Measurements from ENCODE around the gene AQP5.
A peak's percentile ranks its signal among the peaks of the same experiment; 100 is the strongest.

The AQP5 gene

DNA sequence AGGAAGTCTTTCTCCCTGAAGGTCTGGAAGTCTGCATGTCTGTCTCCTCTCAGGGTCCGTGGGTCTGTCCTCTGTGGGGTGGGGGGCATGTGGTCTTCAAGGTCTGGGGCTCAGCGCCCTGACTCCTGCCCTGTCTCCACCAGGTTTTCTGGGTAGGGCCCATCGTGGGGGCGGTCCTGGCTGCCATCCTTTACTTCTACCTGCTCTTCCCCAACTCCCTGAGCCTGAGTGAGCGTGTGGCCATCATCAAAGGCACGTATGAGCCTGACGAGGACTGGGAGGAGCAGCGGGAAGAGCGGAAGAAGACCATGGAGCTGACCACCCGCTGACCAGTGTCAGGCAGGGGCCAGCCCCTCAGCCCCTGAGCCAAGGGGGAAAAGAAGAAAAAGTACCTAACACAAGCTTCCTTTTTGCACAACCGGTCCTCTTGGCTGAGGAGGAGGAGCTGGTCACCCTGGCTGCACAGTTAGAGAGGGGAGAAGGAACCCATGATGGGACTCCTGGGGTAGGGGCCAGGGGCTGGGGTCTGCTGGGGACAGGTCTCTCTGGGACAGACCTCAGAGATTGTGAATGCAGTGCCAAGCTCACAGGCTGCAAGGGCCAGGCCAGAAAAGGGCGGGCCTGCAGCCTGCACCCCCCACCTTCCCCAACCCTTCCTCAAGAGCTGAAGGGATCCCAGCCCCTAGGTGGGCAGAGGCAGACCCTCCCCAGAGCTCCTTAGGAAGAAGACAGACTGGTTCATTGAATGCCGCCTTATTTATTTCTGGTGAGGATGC, 3.4 kb downstream of the AQP5 start:
- DNase-seq (ENCODE audit: low read depth): no peak

DNA sequence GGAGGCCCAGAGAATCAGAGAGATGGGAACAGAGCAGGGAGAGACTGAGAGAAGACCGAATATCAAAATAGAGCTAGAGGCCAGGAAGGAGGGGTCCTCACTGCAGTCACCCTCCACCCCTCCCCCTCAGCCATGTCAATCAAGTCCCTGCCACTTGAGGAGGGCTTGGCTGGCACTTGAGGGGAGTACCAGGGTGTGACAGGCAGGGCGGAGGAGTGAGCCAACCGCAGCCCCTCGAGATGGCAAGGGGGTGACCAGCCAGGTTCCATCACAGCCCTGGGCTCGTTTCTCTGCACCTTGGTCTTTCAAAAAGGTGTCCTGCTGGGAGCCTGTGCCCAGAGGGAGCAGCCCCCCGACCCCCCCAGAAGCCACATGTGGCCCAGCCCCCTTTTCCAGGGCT, 4.2 kb downstream of the AQP5 start:
- DNase-seq (ENCODE audit: low read depth): no peak

DNA sequence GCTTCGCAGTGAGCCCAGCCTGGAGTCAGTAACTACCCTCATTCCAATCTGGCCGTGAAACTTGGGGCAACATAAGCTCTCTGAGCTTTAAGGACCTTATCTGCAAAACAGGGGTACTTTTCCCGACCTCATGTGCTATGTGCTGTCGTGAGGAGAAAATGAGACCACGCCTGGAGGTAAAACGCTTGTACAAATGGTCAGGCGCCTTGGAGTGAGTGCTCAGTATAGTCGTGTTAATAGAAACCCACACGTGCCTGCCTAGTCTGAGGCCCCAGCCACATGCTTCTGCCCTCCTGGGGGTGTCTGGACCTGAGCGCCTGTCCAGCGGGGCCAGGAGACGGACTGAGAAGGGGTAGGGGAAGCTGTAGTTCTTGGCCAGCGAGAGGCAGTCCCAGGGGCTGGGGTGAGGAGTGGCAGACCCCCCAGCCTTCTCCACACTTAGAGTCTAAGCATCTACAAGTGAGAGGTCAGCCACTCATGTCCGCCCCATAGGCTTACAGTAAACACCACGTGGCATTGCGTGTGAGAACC, 4.9 kb downstream of the AQP5 start:
- DNase-seq (ENCODE audit: low read depth): no peak

DNA sequence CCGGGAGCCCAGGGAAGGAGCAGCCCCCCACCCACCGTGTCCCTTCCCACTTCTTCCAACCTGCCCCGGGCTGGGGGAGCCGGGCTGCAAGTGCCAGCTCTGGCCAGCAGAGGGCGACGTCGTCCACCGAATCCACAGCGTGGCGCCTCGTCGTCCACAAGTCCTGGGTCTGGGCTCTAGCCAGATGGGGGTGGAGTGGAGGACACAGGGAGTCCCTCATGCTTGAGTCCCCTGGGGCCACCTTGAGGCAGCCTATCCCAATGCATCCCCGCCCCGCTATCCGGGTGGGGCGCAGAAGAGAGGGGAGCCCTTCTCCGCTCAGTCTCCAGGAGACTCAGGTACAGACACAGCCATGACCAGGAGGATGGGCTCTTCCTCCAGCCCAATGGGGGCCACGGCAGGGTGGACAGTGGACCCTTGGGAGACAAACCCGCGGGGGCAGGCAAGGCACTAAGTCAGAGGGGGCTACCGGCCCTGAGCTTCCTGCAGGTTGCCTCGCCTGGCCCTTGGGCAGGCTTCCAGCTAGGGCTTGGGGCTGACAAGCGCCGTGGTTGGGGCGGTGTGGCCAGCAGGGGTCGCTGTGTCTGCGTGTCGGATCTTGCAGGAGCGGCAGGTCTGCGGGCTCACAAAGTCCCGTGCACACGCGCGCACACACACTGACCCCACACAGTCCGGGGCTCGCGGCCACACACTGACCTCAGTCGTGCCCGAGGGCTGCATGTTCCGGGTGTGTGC, 5.5 kb downstream of the AQP5 start:
- DNase-seq (ENCODE audit: low read depth): peak; percentile 81

DNA sequence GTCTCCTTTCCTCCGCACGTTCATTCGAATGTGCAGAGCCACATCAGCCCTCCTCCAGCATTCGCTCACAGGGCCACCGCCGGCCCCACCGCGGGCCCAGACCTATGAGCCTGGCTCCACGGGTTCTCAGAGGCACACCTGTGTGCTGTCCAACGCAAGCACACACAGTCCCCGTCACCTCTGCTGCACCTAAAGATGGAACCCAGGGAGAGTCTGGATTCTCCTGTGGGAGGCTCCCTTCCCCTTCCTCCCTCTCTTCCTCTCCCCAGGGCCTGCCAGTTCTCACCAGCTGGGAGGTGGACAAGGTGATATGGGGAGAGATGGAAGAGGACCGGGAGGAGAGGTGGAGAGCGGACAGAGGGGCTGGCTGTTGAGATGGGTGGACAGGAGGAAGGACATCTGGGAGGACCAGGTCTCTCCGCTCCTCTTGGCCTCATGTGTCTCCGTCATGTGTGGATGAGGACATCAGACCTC, 6.1 kb downstream of the AQP5 start:
- no peak for DNase-seq (ENCODE audit: low read depth)

DNA sequence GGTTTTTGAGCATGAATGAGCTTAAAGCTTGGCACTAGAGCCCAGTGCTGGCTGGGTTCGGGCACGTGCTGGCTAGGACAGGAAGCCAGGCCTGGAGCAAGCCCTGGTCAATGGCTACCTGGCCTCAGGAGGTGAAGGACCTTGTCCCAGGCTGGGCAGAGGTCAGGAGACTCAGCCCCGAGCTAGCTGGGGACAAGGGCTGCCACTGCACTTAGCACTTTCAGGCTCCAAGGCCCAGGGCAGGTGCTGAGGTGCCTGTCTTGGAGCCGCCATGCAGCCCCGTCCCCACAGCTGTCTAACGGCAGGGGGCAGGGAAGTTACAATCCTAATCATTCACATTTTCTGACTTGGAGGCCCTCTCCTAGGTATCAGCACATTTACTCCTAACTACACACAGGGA, 6.8 kb downstream of the AQP5 start:
- DNase-seq (ENCODE audit: low read depth): no peak

DNA sequence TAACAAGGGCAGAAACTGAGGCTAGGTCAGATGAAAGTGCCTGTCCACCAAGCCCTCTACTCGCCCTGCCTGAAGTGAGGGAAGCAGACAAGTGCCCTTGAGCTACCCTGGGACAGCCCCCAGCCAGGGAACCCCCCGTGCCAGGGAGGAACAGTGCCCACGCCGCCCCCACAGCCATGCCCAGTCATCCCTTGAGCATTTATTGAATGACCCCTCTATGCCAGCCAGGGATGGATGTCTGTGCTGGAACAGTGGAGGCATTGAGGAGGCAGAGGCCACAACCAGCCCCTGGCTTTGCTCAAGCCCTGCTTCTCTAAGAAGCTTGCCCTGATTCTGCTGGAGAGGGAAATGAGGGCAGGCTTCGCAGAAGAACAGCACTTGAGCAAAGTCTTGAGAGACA, 7.4 kb downstream of the AQP5 start:
- DNase-seq (ENCODE audit: low read depth): no peak

DNA sequence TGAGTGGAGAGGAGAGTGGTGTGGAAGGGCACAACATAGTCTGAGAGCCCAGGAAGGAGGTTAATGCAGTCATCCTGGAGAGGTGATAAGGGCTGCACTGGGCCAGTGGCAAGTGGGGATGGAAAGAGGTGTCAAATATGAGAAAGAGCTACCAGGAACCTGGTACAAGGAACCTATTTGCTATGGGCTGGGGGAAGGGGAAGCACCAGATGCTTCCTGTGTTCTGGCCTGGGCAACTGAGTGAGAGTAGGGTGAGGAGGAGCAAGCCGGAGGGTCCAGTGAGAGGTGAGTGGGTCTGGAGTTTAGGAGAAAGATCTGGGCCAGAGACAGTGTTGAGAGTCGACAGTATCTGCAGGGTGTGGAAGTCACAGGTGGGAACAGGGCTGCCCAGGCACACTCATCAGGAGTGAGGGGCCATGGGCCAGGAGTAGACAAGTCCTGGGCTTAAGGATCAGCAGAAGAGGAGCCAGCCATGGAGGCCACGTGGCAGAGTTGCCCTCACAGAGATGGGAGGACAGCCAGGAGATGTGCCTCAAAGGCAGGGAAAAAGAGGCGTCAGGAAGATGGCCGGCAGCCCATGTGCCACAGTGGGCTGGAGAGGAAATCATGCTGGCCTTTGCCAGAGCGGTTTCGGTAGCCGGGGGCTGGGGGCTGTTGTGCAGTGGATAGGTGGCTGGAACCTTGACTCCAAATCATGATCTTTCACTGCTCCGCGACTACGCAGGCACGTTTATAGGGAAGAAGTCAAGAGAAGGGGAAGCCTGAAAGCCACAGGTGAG, 8.2 kb downstream of the AQP5 start:
- DNase-seq (ENCODE audit: low read depth): no peak

DNA sequence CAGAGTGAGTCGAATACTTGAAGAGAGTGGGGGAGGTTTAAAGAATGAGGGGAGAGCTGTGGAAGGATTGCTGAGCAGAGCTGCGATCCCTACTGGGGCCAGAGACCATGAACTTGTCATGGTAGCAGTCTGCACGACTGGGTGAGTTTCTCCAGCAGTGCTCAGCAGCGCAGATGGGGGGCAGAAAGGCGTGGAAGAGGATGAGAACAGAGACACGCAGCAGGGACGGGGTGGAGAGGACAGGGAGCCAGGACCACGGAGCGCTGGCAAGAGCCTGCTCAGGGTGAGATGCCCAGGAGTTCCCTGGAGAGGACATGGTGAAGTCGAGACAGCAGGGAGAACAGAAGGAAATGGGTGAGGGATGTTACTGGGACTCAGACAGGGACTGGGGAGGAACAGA, 9.0 kb downstream of the AQP5 start:
- no peak for DNase-seq (ENCODE audit: low read depth)

DNA sequence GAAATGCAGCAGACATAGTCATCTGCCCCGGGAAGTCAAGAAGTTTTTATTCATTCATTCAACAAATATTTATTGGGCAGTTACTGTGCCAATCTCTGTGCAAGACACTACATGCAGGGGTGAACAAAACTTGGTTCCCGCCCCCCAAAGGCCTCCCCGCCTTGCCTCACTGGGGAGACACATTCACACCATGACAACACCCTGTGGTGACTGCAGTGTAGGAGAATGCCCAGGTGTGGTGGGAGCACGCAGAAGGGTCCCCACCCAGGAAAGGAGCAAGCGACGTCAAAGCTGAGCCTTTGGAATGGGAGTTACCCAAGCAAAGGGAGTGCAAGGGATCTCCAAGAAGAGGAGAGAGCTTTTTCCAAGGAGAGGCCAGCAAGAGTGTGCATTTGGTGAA, 9.5 kb downstream of the AQP5 start:
- DNase-seq (ENCODE audit: low read depth): no peak

DNA sequence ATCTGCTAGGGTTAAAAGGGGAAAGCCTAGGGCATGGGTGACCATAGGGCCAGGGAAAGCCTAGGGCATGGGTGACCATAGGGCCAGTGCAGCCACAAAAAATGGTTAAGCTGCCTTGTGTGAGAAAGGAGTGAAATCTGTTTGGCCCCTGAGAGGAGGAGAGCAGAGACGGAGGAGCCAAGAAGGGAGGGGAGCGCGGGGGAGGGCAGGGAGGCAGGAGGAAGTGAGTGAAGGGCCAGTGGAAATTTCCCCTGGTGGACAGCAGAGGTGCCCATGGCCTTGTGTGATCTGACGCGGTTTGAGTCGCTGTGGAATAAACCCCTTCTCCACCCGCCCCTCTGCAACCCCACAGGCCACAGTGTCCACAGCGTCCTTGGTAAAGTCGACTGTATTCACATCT, 10.5 kb downstream of the AQP5 start:
- no peak for DNase-seq (ENCODE audit: low read depth)

DNA sequence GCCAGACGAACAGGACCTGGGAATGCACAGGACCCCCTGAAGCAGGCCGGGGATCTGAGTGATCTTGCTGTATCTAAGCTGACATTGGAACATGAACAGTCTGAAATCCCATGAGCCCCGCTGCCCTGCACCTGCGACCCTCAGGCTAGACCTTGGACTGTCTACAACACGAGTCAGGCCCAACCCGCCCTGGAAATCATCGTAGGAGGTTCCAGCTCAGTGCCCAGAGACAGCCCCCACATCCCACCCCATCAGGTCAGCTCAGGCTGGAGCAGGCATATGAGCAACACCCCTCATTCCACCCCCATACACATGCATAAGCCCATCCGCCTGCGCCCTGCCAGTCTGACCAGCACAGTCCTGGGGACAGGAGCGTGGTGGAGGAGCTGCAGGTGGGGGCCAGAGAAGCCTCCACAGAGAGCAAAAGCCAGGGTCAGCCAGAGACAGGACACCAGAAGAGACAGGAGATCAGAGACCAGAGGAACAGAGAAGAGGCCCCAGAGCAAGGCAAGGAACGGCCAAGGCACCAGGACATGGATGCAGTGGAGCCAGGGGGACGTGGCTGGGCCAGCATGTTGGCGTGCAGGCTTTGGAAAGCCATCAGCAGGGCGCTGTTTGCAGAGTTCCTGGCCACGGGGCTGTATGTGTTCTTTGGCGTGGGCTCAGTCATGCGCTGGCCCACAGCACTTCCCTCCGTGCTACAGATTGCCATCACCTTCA, 11.1 kb downstream of the AQP5 start, which contains the start of gene AQP6:
Gene AQP6, plus strand, starts transcription at position 307 of the 720 bp plus-strand sequence. Its CDS starts 227 bp downstream, at position 534.
- DNase-seq (ENCODE audit: low read depth): no peak

DNA sequence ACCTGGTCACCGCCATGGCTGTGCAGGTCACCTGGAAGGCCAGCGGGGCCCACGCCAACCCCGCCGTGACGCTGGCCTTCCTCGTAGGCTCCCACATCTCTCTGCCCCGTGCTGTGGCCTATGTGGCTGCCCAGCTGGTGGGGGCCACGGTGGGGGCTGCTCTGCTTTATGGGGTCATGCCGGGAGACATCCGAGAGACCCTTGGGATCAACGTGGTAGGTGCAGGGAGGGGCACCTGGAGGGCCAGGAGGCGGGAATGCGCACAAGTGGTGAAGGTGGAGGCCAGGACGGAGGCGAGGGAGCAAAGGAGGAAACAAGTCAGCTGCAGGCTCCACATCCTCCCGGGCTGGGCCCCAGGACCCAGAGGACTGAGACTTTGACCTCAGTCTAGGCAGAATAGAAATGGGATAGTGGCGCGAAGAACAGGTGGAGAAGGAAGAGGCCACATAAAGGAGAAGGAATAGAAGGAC, 11.7 kb downstream of the AQP5 start:
- DNase-seq (ENCODE audit: low read depth): no peak

DNA sequence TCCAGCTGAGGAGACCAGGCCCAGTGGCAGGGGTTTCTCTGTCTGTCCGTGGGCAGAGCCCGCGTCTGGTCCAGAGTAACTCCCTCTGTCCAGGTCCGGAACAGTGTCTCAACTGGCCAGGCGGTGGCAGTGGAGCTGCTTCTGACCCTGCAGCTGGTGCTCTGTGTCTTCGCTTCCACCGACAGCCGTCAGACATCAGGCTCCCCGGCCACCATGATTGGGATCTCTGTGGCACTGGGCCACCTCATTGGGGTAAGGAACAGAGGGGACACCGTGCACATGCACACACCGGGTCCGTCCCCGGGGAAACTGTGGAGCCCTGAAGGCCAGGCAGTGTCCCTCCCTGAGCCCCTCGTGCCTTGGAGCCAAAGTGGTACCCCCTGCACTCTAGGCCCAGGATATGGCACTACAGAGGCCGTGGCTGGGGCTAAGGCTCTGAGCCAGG, 12.6 kb downstream of the AQP5 start:
- DNase-seq (ENCODE audit: low read depth): peak; percentile 71

DNA sequence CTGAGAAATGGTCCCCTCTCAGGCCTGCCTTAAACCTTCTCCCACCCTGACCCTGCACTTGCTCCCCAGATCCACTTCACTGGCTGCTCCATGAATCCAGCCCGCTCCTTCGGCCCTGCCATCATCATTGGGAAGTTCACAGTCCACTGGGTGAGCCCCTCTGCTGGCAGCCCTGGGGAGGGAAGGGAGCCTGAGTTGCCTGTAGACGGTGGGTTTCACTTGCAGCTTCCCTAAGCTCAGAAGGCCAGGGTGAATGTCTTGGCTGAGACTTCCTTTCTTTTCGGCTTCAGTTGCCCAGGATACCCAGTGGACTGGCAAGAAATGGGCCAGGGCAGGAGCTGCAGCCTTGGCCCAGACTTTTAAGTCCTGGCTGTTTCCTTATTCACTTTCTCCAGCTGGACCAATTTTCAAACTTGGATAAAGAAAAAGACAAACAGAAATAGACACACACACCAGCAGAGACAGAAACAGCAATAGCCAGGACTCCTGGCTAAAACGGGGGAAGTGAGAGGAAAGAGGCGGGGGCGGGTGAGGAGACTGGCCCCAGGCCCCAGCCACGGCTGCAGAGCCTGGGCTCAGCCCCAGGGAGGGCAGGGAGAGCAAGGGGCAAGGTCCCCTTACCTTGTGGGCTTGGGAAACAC, 13.1 kb downstream of the AQP5 start:
- no peak for DNase-seq (ENCODE audit: low read depth)

DNA sequence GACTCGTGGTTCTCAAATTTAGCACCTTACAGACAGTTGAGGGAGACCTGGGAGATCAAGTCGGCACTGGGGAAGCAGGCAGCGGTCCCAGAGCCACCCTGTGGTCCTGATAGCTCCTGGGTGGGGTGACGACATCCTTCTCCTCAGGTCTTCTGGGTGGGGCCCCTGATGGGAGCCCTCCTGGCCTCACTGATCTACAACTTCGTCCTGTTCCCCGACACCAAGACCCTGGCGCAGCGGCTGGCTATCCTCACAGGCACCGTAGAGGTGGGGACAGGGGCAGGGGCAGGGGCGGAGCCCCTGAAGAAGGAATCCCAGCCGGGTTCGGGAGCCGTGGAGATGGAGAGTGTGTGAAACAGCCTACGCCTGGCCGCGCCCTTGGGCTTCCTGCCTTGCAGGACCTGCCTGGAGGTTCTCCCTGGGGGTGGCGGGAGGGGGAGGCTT, 13.7 kb downstream of the AQP5 start:
- no peak for DNase-seq (ENCODE audit: low read depth)

DNA sequence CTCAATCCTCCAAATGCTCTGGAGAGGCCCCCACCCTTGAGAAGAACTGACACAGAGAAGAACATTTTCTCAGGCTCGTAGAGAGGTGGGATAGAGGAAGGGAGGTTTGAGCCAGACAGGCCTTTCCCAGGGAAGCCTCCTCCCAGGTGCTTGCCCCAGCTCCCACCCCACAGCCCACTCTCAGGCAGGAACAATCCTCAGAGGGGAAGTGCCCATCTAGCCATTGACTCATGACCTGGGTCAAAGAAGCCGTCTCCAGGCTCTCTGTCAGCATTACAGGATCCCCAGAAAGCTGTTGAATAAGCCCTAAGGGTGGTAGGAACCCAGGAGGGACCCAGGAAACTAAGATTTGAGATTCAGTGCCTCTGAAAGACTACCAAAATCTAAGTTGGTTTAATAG, 14.9 kb downstream of the AQP5 start:
- no peak for DNase-seq (ENCODE audit: low read depth)

DNA sequence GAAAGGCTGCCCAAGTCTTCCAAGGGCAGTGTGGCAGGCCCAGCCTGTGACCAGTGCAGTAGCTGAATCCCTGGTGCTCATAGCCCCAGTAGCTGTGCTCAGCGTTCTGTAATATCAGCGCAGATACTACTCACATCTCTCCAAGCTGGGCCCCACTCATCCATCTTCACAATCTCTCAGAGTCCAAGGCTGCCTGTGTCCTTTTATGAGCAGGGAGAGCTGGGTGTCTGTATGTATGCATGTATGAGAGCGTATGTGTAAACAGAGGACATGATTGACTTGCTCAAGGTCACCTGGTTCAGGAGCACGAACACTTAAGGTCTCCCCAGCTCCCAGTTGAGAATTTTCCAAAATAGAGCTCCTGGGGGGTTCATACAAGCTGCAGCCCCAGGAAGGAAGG, 16.5 kb downstream of the AQP5 start:
- no peak for DNase-seq (ENCODE audit: low read depth)

DNA sequence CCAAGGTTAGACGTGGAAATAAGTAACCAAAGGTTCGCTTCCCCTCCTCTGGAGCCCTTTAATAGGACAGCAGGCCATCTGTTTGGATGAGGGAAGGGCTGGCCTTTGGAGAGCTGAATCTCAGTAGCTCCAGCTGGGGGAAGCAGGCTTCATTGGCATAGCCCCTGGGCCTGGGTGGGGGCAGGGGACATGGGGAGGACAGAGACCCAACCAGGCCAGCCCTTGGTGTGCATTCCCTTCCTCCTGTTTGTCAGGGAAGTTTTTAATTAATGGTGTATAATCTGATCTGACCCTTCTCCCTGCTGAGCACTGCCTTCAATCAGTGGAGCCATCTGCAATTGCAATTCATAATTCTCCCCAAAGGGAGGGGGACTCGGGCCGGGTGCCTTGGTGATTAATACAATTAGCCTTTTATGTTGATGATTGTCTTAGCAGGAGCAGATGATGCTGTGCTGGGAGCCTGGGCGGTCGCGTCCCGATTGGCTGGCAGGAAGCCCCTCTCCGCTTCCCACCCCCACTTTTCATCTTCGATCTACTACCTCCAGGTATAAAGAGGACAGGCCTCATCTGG, 17.4 kb downstream of the AQP5 start:
- DNase-seq (ENCODE audit: low read depth): no peak

DNA sequence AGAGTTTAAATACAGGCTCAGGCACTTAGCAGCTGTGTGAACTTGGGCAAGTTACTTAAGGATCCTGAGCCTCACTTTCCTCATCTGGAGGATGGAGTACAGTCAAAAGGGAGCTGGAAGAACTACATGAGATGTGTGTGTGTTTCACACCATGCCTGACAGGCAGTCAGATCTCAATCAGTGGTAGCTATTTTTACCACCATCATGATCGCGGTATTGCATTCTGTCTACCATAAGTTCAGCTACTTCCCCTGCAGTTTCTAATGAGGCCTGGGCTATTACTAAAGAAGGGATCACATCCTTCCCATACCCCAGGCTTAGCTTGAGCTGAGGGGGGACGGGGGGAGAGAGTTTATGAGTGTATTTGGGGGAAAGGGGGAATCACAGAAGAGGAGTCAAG, 18.1 kb downstream of the AQP5 start:
- no peak for DNase-seq (ENCODE audit: low read depth)
